VCaP (cell line): Measurements from ENCODE around the gene SMIM27.

ENCODE experiments used
- H3K27ac ChIP-seq: fragments of 450-650 bp; 2 replicates; pipeline ENCODE4 v1.5.1; 2017
- CTCF ChIP-seq: fragments of 450-650 bp; conservative IDR thresholded peaks from 2 replicates; pipeline ENCODE4 v1.5.1; 2017; ENCODE audit warnings: mild to moderate bottlenecking, moderate library complexity

Gene SMIM27

GRCh38 chr9:32558408-32558934 is 6.3 kb downstream of the SMIM27 start:
- TF ChIP-seq CTCF: no peak
- H3K27ac ChIP-seq: no peak overlapping the region

- no peak for TF ChIP-seq CTCF
- H3K27ac ChIP-seq: no peak overlapping the region
These were observed 13.8 kb downstream of the SMIM27 start for GRCh38 chr9:32565967-32566366.

- TF ChIP-seq CTCF: no peak
- H3K27ac ChIP-seq: no peak overlapping the region
These were observed 14.6 kb downstream of the SMIM27 start for GRCh38 chr9:32566770-32567169.

- H3K27ac ChIP-seq: no peak overlapping the region
- no peak for TF ChIP-seq CTCF
These were observed 18.1 kb downstream of the SMIM27 start for GRCh38 chr9:32570262-32570661.

GRCh38 chr9:32571969-32572899 is 20.1 kb downstream of the SMIM27 start:
- peak; percentile 84 for TF ChIP-seq CTCF
- peak overlapping the region; percentile 83 for H3K27ac ChIP-seq

GRCh38 chr9:32572900-32573523 is 20.9 kb downstream of the SMIM27 start, which contains the start of gene NDUFB6:
TSS of gene NDUFB6 (minus strand) at chr9:32573159. CDS start at chr9:32573060, 99 bp downstream.
- H3K27ac ChIP-seq: peak within 1 kb of the TSS; percentile 83
- no peak for TF ChIP-seq CTCF

GRCh38 chr9:32573821-32574220 is 21.7 kb downstream of the SMIM27 start:
- H3K27ac ChIP-seq: peak overlapping the region; percentile 83
- TF ChIP-seq CTCF: no peak
